Thymus (tissue), 11 donors: ENCODE data around the gene IL17REL. TPM values are rescaled to one million over a fixed set of nuclear protein-coding genes. Genes with fewer than 3 reads are reported as not detected.

ENCODE experiments used
- DNase-seq, 9 donors: peaks; one replicate each; pipeline ENCODE4 v3.0.0-alpha.2; 2013; ENCODE audit warnings: low spot score in 9 of 9, low read depth in 6 of 9, missing footprints in 1 of 9
- H3K27ac ChIP-seq, 2 donors: one replicate each; pipeline ENCODE4 v1.5.1; 2013; ENCODE audit warnings: control low read depth in 1 of 2, low read depth in 1 of 2, low read length in 1 of 2, mild to moderate bottlenecking in 1 of 2, moderate library complexity in 1 of 2
- H3K27me3 ChIP-seq, 2 donors: one replicate each; pipeline ENCODE4 v1.5.1; 2013; ENCODE audit warnings: low read length in 1 of 2; ENCODE audit not compliant: control insufficient read depth in 2 of 2, insufficient read depth in 1 of 2
- H3K36me3 ChIP-seq, 2 donors: one replicate each; pipeline ENCODE4 v1.5.1; 2013; ENCODE audit warnings: low read length in 1 of 2, mild to moderate bottlenecking in 1 of 2, moderate library complexity in 1 of 2; ENCODE audit not compliant: control insufficient read depth in 2 of 2, insufficient read depth in 2 of 2
- H3K4me1 ChIP-seq, 2 donors: one replicate each; pipeline ENCODE4 v1.5.1; 2013; ENCODE audit warnings: low read length in 2 of 2; ENCODE audit not compliant: control insufficient read depth in 2 of 2, insufficient read depth in 2 of 2
- H3K4me3 ChIP-seq, 2 donors: one replicate each; pipeline ENCODE4 v1.5.1; 2013; ENCODE audit warnings: low read length in 2 of 2, control low read depth in 1 of 2, mild to moderate bottlenecking in 1 of 2
- H3K9me3 ChIP-seq, 2 donors: one replicate each; pipeline ENCODE4 v1.5.1; 2013; ENCODE audit warnings: low read length in 1 of 2, mild to moderate bottlenecking in 1 of 2; ENCODE audit not compliant: control insufficient read depth in 2 of 2, insufficient read depth in 1 of 2
- WGBS: extraction: QIAGEN DNeasy Blood & Tissue Kit; methylation state at CpG from one replicate; pipeline ENCODE4 v1.1.7; 2013; 5-methylcytosine and 5-hydroxymethylcytosine counted together
- polyA plus RNA-seq: library from polyadenylated mRNA; stranded (reverse); fragments of 200-250 nt; gene quantifications from one replicate; pipeline ENCODE4 v1.2.3, GENCODE V29; 2013
- total RNA-seq: library from RNA; stranded (reverse); fragments of 120-200 nt; gene quantifications from one replicate; pipeline ENCODE4 v1.2.4, GENCODE V29; 2013
- donor health status: healthy.

The IL17REL gene
- total and polyA plus RNA-seq, 2 donors: 2.4 to 5.9 TPM

DNA sequence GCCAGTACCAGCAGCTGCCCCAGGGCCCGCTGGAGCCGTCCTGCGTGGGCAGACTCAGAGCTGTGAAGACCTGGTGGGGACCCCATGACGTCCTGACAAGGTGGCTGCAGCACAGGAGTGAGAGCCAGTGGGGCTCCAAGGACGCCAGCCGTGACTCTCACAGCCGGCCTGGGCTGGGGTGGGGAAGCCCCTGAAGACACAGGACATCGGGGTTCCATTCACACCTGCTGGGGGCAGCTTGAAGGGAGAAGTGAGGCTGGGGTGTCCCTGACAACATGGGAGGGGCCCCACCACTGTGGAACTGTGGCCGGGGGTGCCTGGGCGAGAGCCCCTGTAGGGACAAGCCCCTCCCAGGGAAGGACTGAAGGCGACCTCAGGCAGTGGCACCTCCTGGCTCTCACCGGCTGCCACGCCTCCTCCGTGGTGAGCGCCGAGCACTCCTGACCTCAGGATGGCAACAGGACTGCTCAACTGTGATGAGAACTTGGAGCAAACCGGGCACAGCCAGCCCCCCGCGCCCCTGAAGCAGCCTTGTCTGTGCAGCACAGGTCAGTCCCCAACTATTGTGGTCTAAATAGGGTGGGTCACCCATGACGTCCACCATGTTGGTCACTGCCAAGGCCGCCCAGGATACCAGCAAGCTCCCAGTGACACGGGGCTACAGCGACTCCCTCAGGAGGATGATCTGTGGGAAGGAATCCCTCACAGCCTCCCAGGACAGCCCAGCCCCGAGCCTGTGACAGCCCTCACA, 22.7 kb upstream of the IL17REL start:
- WGBS: 92% methylated on average over 24 of the region's 24 CpGs
- no peak for DNase-seq
- H3K27me3 ChIP-seq: peaks cover 4 to 32% of the 10 kb centered on the region in 2 donors
- H3K4me3 ChIP-seq: no peak overlapping the region
- H3K4me1 ChIP-seq: peaks cover 0 to 3% of the 10 kb centered on the region in 2 donors
- peaks cover 0 to 8% of the 10 kb centered on the region in 2 donors for H3K9me3 ChIP-seq
- no peaks in the 10 kb centered on the region for H3K36me3 ChIP-seq
- no peak overlapping the region for H3K27ac ChIP-seq

DNA sequence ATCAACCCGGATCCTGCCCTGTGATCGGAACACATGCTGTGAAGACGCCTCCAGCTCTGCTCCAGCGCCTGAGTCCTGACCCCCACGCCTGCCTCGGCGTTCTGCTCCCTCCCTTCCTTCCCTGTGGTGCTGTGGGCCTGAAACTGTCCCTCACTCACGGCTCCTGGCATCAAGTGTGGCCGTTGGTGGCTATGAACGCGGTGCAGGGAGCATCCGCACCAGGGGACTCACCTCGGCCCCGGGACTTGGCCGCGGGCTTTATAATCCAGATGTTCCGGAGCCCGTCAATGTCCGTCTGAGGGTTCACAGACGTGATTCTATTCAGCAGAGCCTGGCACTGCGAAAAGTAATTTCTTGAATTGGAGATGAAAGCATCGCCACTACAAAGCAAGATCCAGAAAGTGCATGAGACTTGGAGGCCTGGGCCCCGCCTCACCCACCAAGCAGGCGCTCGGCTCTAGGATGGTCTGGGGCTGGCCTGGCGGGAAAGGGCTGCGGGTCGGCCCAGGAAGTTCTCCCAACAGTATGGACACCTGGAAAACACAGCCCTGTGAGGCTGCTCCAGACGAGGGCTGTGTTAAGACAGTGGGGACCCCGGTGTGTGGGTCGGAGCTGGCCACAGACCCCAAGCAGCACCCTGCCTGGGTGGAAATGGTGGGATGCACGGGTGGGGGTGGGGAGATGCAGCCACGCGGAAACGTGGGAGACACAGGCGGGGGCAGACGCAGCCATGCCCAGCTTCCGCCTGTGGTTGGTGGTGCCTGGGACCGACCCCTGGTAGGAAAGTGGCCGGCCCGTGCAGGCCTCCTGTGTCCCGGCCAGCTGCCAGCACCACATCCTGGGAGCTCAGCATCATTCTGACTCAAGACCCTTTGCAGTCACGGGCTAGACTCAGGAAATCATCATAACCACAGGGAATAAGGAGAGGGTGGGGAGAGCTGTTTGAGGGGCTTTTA, 21.8 kb upstream of the IL17REL start:
- peaks cover 0 to 4% of the 10 kb centered on the region in 2 donors for H3K9me3 ChIP-seq
- H3K27ac ChIP-seq: no peak overlapping the region
- no peaks in the 10 kb centered on the region for H3K36me3 ChIP-seq
- WGBS: 89% methylated on average over 43 of the region's 43 CpGs
- no peak for DNase-seq
- peaks cover 0 to 3% of the 10 kb centered on the region in 2 donors for H3K4me1 ChIP-seq
- no peak overlapping the region for H3K4me3 ChIP-seq
- H3K27me3 ChIP-seq: peaks cover 12 to 41% of the 10 kb centered on the region in 2 donors

DNA sequence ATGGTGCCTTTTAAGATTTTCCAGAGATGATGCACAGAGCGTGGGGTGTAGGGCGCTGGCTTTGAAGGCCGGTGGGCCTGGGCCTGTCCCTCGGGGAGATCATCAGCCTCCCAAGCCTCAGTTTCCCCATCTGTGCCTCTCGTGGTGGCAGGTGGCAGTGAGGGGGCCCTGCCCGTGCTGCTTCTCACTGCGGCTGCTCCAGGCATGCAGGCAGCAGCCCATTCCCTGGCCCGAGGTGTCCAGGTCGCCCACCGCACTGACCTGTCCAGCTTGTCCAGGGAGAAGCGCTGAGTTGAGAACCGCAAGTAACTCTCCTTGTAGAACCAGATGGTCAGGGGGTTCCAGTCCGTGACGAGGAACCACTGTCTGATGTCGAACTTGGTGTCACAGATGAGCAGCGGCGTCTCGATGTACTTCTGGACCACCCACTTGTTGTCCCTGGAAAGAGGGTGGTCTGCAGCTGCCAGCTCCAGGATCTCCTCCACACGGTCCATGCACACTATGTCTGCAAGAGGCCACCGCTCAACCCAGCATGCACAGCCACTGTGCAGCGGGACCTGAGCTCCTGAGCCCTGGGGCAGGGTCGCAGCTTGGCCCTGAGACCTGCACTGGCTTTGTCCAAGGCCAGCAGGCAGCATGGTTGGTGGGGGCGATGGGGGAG, 20.5 kb upstream of the IL17REL start:
- Histone ChIP-seq H3K27me3 (peaks cover 12 to 43% of the 10 kb centered on the region in 2 donors), H3K36me3 (no peaks in the 10 kb centered on the region), H3K9me3 (no peaks in the 10 kb centered on the region), H3K4me1 (peaks cover 0 to 3% of the 10 kb centered on the region in 2 donors), H3K27ac (no peak overlapping the region), H3K4me3 (no peak overlapping the region)
- DNase-seq: no peak
- 97% methylated on average over 23 of the region's 23 CpGs for WGBS

DNA sequence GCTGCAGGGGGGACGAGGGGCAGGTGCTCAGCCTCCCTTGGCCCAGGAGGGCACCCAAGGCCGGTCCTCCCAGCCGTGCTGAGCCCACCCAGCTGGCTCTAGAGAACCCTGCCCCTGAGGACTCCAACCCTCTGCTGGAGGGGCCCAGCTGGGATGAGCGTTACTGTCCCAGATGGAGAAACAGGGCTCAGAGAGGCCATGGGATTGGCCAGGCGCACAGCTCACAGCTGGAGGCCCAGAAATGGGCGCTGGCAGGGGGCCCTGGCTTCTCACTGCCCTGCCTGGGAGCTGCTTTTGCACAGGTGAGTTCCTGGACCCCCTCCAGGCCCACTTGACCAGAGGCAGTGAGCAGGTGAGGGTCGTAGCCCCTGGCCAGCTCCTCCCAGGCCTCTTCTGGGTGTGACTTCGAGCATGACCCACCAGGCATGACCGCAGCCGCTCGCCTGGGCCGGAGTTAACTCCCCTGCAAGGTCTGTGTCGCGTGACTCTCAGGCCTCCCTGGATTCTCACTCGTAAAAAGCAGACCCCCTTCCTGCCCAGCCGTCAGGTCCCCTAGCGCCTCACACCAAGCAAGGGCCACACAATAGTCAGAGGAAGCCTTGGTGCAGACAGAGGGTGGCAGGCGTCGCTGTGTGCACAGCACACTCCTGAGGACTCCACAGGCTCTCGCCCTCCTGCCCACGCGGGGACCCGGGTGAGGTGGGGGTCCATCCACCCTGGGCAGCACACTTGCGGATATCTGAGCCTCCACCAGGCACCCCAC, 19.7 kb upstream of the IL17REL start:
- H3K36me3 ChIP-seq: no peaks in the 10 kb centered on the region
- H3K9me3 ChIP-seq: no peaks in the 10 kb centered on the region
- peaks cover 0 to 3% of the 10 kb centered on the region in 2 donors for H3K4me1 ChIP-seq
- WGBS: 87% methylated on average over 24 of the region's 24 CpGs
- peaks cover 12 to 43% of the 10 kb centered on the region in 2 donors for H3K27me3 ChIP-seq
- no peak for DNase-seq
- H3K4me3 ChIP-seq: no peak overlapping the region
- H3K27ac ChIP-seq: no peak overlapping the region

DNA sequence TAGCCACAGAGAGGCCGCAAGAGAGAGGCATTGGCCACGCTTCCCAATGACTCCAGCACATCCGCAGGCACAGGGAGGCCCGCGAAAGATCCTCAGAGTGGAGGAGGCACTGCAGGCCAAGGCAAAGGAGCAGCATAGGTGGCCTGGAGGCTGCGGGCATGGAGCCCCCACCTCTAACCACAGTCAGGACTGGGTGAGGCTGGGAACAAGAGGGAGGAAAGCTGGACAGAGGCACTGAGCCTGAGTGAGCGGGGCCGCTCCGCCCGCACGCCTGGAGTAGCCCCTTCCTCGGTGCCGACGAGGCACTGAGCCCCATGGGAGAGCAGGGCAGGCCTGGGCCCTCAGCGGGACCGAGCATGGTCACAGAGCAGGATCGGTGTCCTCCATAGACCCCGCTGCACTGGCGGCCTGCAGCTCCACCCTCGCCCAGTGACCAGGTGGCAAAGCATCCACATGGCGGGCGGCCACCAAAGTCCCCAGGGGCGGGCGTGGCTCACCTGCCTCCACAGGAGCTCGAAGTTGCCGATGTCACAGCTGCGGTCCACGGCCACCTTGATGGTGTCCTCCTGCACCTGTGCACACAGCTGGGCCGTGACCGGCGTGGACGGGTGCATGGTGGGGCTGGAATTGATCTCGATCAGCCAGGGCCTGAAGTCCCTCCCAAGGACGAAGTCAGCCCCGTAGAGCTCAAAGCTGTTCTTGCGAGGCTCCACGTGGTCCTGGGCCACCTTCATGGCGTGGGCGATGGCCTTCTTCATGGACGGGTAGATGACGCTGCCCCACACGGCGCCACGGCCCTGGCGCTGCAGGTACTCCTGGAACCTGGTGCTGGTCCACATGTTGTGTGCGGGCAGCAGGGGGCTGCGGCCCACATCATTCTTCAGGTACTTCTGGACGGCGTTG, 18.9 kb upstream of the IL17REL start:
- Histone ChIP-seq H3K4me3 (no peak overlapping the region), H3K27ac (no peak overlapping the region), H3K36me3 (no peaks in the 10 kb centered on the region), H3K4me1 (peaks cover 0 to 3% of the 10 kb centered on the region in 2 donors), H3K27me3 (peaks cover 12 to 43% of the 10 kb centered on the region in 2 donors), H3K9me3 (no peaks in the 10 kb centered on the region)
- DNase-seq: no peak
- WGBS: 97% methylated on average over 49 of the region's 49 CpGs

DNA sequence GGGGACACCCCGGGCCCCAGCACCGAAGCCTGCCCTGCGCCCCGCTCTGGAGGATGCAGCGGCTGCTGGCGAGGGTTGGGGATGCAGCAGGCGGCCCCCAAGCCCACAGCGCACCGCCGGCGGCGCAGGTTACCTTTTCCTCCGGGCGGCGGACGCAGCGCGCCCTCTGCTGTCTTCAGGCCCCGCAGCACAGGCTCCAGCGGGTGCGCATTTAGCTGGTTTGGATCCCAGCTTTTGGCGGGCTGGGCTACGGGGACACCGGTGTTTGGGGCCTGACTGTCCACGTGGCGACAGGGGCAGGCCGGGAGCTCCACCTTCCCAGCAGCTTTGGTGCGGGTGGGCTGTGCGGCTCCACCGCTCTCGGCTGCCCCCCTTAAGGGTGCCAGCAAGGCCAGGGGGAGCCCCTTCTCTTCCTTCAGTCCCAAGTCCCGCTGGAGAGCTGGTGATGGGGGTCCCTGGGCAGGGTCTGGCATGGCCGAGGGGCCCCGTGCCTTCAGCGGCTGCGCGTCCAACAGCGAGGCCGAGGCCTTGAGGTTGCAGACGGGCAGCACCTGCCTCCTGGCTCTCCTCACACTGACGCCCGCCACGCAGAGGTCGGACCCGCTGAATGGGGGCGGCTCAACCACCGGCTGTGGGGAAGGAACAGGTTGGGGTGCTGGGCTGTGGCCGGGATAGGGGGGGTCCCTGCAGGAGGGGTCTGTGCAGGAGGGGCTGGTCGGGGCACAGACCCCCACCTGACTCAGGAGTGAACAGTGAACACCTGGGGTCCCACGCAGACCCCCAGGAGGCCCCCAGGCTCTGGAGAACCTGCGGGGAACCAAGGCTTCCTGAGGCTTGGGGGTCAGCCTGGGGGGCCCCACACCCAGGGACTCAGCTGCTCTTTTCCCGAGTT, 18.0 kb upstream of the IL17REL start:
- H3K9me3 ChIP-seq: no peaks in the 10 kb centered on the region
- 21% methylated on average over 52 of the region's 52 CpGs for WGBS
- H3K4me3 ChIP-seq: no peak overlapping the region
- H3K4me1 ChIP-seq: peaks cover 0 to 3% of the 10 kb centered on the region in 2 donors
- DNase-seq: peak in 8 of 9 donors; percentile 24 to 82 (median 52)
- no peaks in the 10 kb centered on the region for H3K36me3 ChIP-seq
- H3K27me3 ChIP-seq: peaks cover 13 to 38% of the 10 kb centered on the region in 2 donors
- no peak overlapping the region for H3K27ac ChIP-seq

DNA sequence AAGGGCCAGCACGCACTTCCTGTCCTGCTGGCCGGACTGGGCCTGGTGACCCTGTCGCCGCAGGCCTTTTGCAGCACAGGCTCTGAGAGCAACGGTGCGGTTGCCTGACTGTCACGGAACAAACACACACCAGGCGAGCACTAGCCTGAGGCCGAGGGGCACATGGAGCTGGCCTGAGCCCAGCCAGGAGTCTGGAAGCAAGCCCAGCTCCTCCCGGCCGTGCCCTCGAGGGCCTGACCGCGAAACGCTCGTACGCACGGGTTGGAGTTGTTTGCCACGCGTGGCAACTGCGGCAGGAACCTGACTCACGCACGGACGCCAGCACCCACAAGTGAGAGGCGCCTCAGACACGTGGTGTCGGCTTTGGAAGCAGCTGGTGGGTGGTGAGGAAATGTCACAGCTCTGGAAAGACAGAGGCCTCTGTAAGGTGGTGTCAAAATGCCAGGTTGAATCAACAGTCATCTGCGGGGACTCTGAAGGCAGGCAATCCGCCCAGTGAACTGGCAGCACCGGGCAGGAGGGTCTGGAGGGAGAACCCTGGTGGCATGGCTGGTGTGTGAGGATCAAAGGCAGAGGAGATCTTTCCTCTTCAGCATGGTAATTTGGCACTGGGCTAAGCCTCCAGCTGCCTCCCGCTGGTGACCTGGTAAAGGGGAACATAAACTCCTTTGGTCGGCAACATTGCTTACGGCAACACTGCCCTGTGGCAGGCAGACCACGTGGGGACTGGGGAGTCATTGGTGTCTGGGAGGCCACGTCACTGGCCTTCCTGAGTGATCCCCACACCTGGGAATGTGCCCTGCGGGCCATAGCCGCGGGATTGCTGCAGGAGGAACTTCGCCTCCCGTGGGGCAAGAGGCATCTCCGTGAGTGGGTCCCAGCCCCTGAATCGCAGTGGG, 15.3 kb upstream of the IL17REL start:
- DNase-seq: peak in 1 of 9 donors; percentile 26
- Histone ChIP-seq H3K27me3 (peaks cover 13 to 24% of the 10 kb centered on the region in 2 donors), H3K27ac (no peak overlapping the region)

More for the DNA sequence above, 15.3 kb upstream of the IL17REL start:
- Histone ChIP-seq H3K4me3 (no peak overlapping the region), H3K4me1 (peaks cover 0 to 3% of the 10 kb centered on the region in 2 donors), H3K36me3 (no peaks in the 10 kb centered on the region), H3K9me3 (no peaks in the 10 kb centered on the region)
- 87% methylated on average over 42 of the region's 42 CpGs for WGBS
